ENCODE measurements around the gene ARL15. TPM values are rescaled to one million over a fixed set of nuclear protein-coding genes. Genes with fewer than 3 reads are reported as not detected.

The ARL15 gene
- polyA plus RNA-seq, 2 donors = 4.0 to 7.8 TPM

DNA sequence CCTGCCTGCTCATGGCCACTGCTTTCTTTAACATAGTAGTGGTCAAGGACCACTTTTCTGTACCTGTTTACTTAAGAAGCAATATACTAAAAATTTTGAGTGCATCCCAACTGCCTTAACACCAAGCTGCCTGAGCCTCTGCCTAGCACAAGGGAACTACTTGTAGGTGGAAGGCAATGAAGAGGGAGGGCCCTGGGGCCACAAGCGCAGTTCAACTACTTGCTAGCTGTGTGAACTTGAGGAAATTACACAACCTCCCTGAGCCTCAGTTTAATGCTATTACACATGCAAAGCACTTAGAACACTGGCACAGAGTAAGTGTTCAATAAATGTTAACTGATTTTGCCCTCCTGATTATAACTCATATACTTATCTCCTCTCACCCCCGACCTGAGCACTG lies 6.3 kb downstream of the ARL15 start:
- no peaks in the 10 kb centered on the region for H3K9me3 ChIP-seq (ENCODE audit: control insufficient read depth in 2 of 2, insufficient read depth in 1 of 2, low read depth in 1 of 2, low read length in 1 of 2)
- H3K36me3 ChIP-seq (ENCODE audit: control insufficient read depth in 2 of 2, insufficient read depth in 2 of 2, low read length in 1 of 2) = no peaks in the 10 kb centered on the region
- no peak overlapping the region for H3K27ac ChIP-seq (ENCODE audit: low read depth in 2 of 2, low read length in 1 of 2)
- no peak overlapping the region for H3K4me3 ChIP-seq (ENCODE audit: low read depth in 1 of 2, low read length in 2 of 2)
- H3K27me3 ChIP-seq (ENCODE audit: control insufficient read depth in 1 of 2, insufficient read depth in 2 of 2, low read length in 2 of 2) = no peaks in the 10 kb centered on the region
- WGBS, 2 donors = 85 to 90% methylated on average over 2 of the region's 2 CpGs
- H3K4me1 ChIP-seq (ENCODE audit: control insufficient read depth in 2 of 2, insufficient read depth in 2 of 2, low read length in 1 of 2) = no peaks in the 10 kb centered on the region

DNA sequence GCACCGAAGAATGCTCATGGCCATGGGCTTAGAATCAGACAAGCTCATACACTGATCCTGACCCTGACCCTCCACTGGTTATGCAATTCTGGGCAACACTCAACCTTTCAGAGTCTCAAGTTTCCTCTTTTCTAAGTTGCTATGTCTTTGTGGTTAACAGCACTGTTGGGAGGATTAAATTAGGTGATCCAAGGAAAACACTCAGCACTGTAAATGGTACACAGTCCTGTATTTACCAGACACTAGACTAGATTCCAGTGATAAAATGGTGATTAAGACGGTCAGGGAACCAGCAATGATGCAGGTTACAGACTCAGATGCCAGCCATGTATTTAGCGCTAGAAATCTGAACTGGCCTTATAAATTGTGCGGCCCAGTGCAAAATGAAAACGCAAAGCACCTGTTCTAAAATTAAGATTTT lies 8.1 kb downstream of the ARL15 start:
- H3K36me3 ChIP-seq (ENCODE audit: control insufficient read depth in 2 of 2, insufficient read depth in 2 of 2, low read length in 1 of 2) = no peaks in the 10 kb centered on the region
- no peaks in the 10 kb centered on the region for H3K4me1 ChIP-seq (ENCODE audit: control insufficient read depth in 2 of 2, insufficient read depth in 2 of 2, low read length in 1 of 2)
- no peak overlapping the region for H3K27ac ChIP-seq (ENCODE audit: low read depth in 2 of 2, low read length in 1 of 2)
- H3K27me3 ChIP-seq (ENCODE audit: control insufficient read depth in 1 of 2, insufficient read depth in 2 of 2, low read length in 2 of 2) = no peaks in the 10 kb centered on the region
- H3K9me3 ChIP-seq (ENCODE audit: control insufficient read depth in 2 of 2, insufficient read depth in 1 of 2, low read depth in 1 of 2, low read length in 1 of 2) = no peaks in the 10 kb centered on the region
- no peak overlapping the region for H3K4me3 ChIP-seq (ENCODE audit: low read depth in 1 of 2, low read length in 2 of 2)
- 88 to 94% methylated on average over 5 of the region's 5 CpGs for WGBS, 2 donors

DNA sequence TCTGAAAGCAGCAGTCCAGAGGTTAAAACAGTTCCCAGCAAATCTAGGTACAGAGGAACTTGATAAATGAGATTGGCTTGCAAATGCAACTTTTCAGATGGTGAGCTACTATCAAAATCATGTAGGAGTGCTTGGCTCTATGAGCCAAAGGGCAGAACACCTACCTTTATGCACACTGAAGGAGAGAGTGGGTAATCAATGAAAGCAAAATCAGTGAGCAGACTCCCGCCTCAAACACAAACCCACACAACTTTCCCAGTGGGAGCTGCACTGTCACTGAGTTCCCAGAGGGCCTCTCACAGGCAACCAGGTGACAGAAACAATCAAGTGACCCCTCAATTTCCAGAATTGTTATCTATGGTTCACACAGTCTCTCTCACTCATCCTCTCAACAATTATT lies 8.5 kb downstream of the ARL15 start:
- H3K36me3 ChIP-seq (ENCODE audit: control insufficient read depth in 2 of 2, insufficient read depth in 2 of 2, low read length in 1 of 2) = no peaks in the 10 kb centered on the region
- H3K27me3 ChIP-seq (ENCODE audit: control insufficient read depth in 1 of 2, insufficient read depth in 2 of 2, low read length in 2 of 2) = no peaks in the 10 kb centered on the region
- no peaks in the 10 kb centered on the region for H3K9me3 ChIP-seq (ENCODE audit: control insufficient read depth in 2 of 2, insufficient read depth in 1 of 2, low read depth in 1 of 2, low read length in 1 of 2)
- no peaks in the 10 kb centered on the region for H3K4me1 ChIP-seq (ENCODE audit: control insufficient read depth in 2 of 2, insufficient read depth in 2 of 2, low read length in 1 of 2)
- no peak overlapping the region for H3K27ac ChIP-seq (ENCODE audit: low read depth in 2 of 2, low read length in 1 of 2)
- H3K4me3 ChIP-seq (ENCODE audit: low read depth in 1 of 2, low read length in 2 of 2) = no peak overlapping the region
- WGBS, 2 donors = 80 to 97% methylated on average over 1 of the region's 1 CpG

DNA sequence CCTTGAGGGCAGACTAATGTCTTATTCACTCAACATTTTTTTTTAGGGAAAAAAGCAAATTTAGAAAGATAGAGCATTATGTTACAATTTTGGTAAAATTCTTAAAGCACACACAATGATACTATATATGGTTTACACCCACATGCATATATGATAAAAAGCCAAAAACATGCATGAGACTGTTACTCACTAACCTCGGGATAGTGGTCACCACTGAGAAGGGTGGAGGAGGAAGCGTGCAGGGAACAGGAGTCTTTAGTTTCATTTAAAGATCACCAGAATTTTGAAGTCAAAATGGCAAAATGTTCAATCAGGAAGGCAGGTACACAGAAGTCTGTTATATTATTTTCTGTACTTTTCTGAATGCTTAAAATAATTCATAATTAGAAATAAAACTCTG lies 9.2 kb downstream of the ARL15 start:
- Histone ChIP-seq H3K27me3 (ENCODE audit: control insufficient read depth in 1 of 2, insufficient read depth in 2 of 2, low read length in 2 of 2) (no peaks in the 10 kb centered on the region), H3K4me1 (ENCODE audit: control insufficient read depth in 2 of 2, insufficient read depth in 2 of 2, low read length in 1 of 2) (peaks cover 0 to 3% of the 10 kb centered on the region in 2 donors), H3K36me3 (ENCODE audit: control insufficient read depth in 2 of 2, insufficient read depth in 2 of 2, low read length in 1 of 2) (no peaks in the 10 kb centered on the region), H3K9me3 (ENCODE audit: control insufficient read depth in 2 of 2, insufficient read depth in 1 of 2, low read depth in 1 of 2, low read length in 1 of 2) (no peaks in the 10 kb centered on the region), H3K4me3 (ENCODE audit: low read depth in 1 of 2, low read length in 2 of 2) (no peak overlapping the region), H3K27ac (ENCODE audit: low read depth in 2 of 2, low read length in 1 of 2) (no peak overlapping the region)
- WGBS, 2 donors = 60 to 85% methylated on average over 2 of the region's 2 CpGs

DNA sequence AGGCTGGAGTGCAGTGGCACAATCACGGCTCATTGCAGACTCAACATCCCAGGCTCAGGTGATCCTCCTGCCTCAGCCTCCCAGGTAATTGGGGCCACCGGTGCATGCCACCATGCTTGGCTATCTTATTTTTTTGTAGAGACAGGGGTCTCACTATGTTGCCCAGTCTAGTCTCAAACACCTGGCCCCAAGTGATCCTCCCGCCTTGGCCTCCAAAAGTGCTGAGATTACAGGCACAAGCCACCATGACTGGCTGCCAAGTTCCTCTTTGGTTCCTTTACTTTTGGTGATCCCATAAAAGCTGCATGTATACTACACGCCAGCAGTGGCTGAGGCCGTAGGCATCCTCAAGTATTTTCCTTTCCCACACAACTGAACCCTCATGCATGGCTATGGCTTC lies 11.4 kb downstream of the ARL15 start:
- no peak overlapping the region for H3K4me3 ChIP-seq (ENCODE audit: low read depth in 1 of 2, low read length in 2 of 2)
- peaks cover 0 to 3% of the 10 kb centered on the region in 2 donors for H3K4me1 ChIP-seq (ENCODE audit: control insufficient read depth in 2 of 2, insufficient read depth in 2 of 2, low read length in 1 of 2)
- no peaks in the 10 kb centered on the region for H3K36me3 ChIP-seq (ENCODE audit: control insufficient read depth in 2 of 2, insufficient read depth in 2 of 2, low read length in 1 of 2)
- H3K27ac ChIP-seq (ENCODE audit: low read depth in 2 of 2, low read length in 1 of 2) = no peak overlapping the region
- H3K27me3 ChIP-seq (ENCODE audit: control insufficient read depth in 1 of 2, insufficient read depth in 2 of 2, low read length in 2 of 2) = no peaks in the 10 kb centered on the region
- 96 to 97% methylated on average over 5 of the region's 5 CpGs for WGBS, 2 donors
- no peaks in the 10 kb centered on the region for H3K9me3 ChIP-seq (ENCODE audit: control insufficient read depth in 2 of 2, insufficient read depth in 1 of 2, low read depth in 1 of 2, low read length in 1 of 2)

GRCh38 chr5:54296386-54296785 lies 14.0 kb downstream of the ARL15 start:
- no peaks in the 10 kb centered on the region for H3K9me3 ChIP-seq (ENCODE audit: control insufficient read depth in 2 of 2, insufficient read depth in 1 of 2, low read depth in 1 of 2, low read length in 1 of 2)
- peak overlapping the region in 1 of 2 donors; percentile 33 for H3K27ac ChIP-seq (ENCODE audit: low read depth in 2 of 2, low read length in 1 of 2)
- H3K4me3 ChIP-seq (ENCODE audit: low read depth in 1 of 2, low read length in 2 of 2) = no peak overlapping the region
- peaks cover 0 to 3% of the 10 kb centered on the region in 2 donors for H3K4me1 ChIP-seq (ENCODE audit: control insufficient read depth in 2 of 2, insufficient read depth in 2 of 2, low read length in 1 of 2)
- H3K36me3 ChIP-seq (ENCODE audit: control insufficient read depth in 2 of 2, insufficient read depth in 2 of 2, low read length in 1 of 2) = no peaks in the 10 kb centered on the region
- WGBS, 2 donors = 54 to 57% methylated on average over 2 of the region's 2 CpGs
- H3K27me3 ChIP-seq (ENCODE audit: control insufficient read depth in 1 of 2, insufficient read depth in 2 of 2, low read length in 2 of 2) = no peaks in the 10 kb centered on the region

GRCh38 chr5:54295651-54296276 lies 14.6 kb downstream of the ARL15 start:
- Histone ChIP-seq H3K36me3 (ENCODE audit: control insufficient read depth in 2 of 2, insufficient read depth in 2 of 2, low read length in 1 of 2) (no peaks in the 10 kb centered on the region), H3K4me3 (ENCODE audit: low read depth in 1 of 2, low read length in 2 of 2) (no peak overlapping the region), H3K4me1 (ENCODE audit: control insufficient read depth in 2 of 2, insufficient read depth in 2 of 2, low read length in 1 of 2) (peaks cover 0 to 3% of the 10 kb centered on the region in 2 donors), H3K27ac (ENCODE audit: low read depth in 2 of 2, low read length in 1 of 2) (peak overlapping the region in 1 of 2 donors; percentile 65), H3K27me3 (ENCODE audit: control insufficient read depth in 1 of 2, insufficient read depth in 2 of 2, low read length in 2 of 2) (no peaks in the 10 kb centered on the region), H3K9me3 (ENCODE audit: control insufficient read depth in 2 of 2, insufficient read depth in 1 of 2, low read depth in 1 of 2, low read length in 1 of 2) (no peaks in the 10 kb centered on the region)
- 69 to 76% methylated on average over 8 of the region's 8 CpGs for WGBS, 2 donors

DNA sequence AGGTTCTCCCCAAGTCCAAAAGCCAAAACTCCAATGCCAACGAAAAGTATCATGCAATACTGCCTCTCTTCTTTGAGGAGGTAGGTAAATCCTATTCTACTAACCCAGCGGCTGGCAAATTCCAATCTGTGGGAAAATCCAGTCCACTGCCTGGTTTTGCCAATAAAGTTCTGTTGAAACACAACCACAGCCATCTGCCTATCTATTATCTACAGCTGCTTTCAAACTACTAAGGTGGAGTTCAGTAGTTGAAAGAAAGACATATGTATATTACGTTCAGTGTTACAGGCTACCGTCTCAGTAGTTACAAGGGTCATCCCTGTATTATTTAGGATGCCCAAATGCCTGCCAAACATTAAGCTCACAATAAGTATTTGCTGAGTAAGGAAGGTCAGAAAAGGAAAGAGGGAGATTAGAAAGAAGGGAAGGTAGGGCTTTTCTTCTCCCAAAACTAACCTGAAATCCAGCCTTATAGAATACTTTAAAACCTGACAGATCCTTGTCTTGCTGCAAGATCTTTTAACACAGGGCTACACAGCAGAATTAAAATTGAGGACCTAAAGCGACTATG lies 16.2 kb downstream of the ARL15 start:
- WGBS, 2 donors = 82 to 87% methylated on average over 5 of the region's 5 CpGs
- H3K4me1 ChIP-seq (ENCODE audit: control insufficient read depth in 2 of 2, insufficient read depth in 2 of 2, low read length in 1 of 2) = peaks cover 0 to 3% of the 10 kb centered on the region in 2 donors
- no peak overlapping the region for H3K4me3 ChIP-seq (ENCODE audit: low read depth in 1 of 2, low read length in 2 of 2)
- H3K27ac ChIP-seq (ENCODE audit: low read depth in 2 of 2, low read length in 1 of 2) = no peak overlapping the region
- no peaks in the 10 kb centered on the region for H3K27me3 ChIP-seq (ENCODE audit: control insufficient read depth in 1 of 2, insufficient read depth in 2 of 2, low read length in 2 of 2)
- H3K36me3 ChIP-seq (ENCODE audit: control insufficient read depth in 2 of 2, insufficient read depth in 2 of 2, low read length in 1 of 2) = no peaks in the 10 kb centered on the region
- no peaks in the 10 kb centered on the region for H3K9me3 ChIP-seq (ENCODE audit: control insufficient read depth in 2 of 2, insufficient read depth in 1 of 2, low read depth in 1 of 2, low read length in 1 of 2)

GRCh38 chr5:54292866-54293265 lies 17.5 kb downstream of the ARL15 start:
- Histone ChIP-seq H3K27me3 (ENCODE audit: control insufficient read depth in 1 of 2, insufficient read depth in 2 of 2, low read length in 2 of 2) (no peaks in the 10 kb centered on the region), H3K36me3 (ENCODE audit: control insufficient read depth in 2 of 2, insufficient read depth in 2 of 2, low read length in 1 of 2) (no peaks in the 10 kb centered on the region), H3K4me3 (ENCODE audit: low read depth in 1 of 2, low read length in 2 of 2) (no peak overlapping the region), H3K27ac (ENCODE audit: low read depth in 2 of 2, low read length in 1 of 2) (no peak overlapping the region), H3K9me3 (ENCODE audit: control insufficient read depth in 2 of 2, insufficient read depth in 1 of 2, low read depth in 1 of 2, low read length in 1 of 2) (no peaks in the 10 kb centered on the region), H3K4me1 (ENCODE audit: control insufficient read depth in 2 of 2, insufficient read depth in 2 of 2, low read length in 1 of 2) (peaks cover 0 to 3% of the 10 kb centered on the region in 2 donors)
- 85 to 88% methylated on average over 1 of the region's 1 CpG for WGBS, 2 donors

DNA sequence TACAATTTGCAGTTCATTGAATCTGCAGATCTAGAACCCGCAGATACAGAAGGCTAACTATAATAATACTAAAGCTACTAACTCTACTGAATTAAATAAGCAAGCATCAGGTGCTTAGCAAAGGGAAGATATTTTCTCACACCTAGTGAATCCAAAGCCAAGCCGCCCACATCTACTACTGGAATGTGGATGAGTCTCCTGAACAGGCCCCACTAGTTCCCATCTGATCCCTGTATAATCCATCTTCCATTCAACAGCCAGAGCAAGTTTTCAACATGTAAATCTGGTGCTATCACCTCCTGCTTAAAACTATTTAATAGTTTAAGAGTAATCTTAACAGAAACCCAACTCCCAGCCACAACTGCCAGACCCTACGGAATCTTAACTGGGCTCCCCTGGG lies 18.9 kb downstream of the ARL15 start:
- Histone ChIP-seq H3K4me1 (ENCODE audit: control insufficient read depth in 2 of 2, insufficient read depth in 2 of 2, low read length in 1 of 2) (peaks cover 0 to 1% of the 10 kb centered on the region in 2 donors), H3K27ac (ENCODE audit: low read depth in 2 of 2, low read length in 1 of 2) (peak overlapping the region in 1 of 2 donors; percentile 51), H3K36me3 (ENCODE audit: control insufficient read depth in 2 of 2, insufficient read depth in 2 of 2, low read length in 1 of 2) (no peaks in the 10 kb centered on the region), H3K4me3 (ENCODE audit: low read depth in 1 of 2, low read length in 2 of 2) (no peak overlapping the region), H3K27me3 (ENCODE audit: control insufficient read depth in 1 of 2, insufficient read depth in 2 of 2, low read length in 2 of 2) (no peaks in the 10 kb centered on the region), H3K9me3 (ENCODE audit: control insufficient read depth in 2 of 2, insufficient read depth in 1 of 2, low read depth in 1 of 2, low read length in 1 of 2) (no peaks in the 10 kb centered on the region)
- WGBS, 2 donors = 69 to 74% methylated on average over 3 of the region's 3 CpGs

Data from esophagus (tissue), 2 donors.